GM23248 (cell line): ENCODE data around the gene CFLAR.

Source experiments
- EZH2 ChIP-seq: fragments of 200-600 bp; sonication (generic); IDR thresholded peaks from 2 replicates; pipeline ENCODE4 v1.6.1; 2018; ENCODE audit warnings: antibody characterized with exemption, mild to moderate bottlenecking; ENCODE audit not compliant: insufficient read depth, poor library complexity, severe bottlenecking
- EZH2phosphoT487 ChIP-seq: fragments of 200-600 bp; sonication (generic); IDR thresholded peaks from 2 replicates; pipeline ENCODE4 v1.6.1; 2018; ENCODE audit warnings: antibody characterized with exemption, moderate library complexity, mild to moderate bottlenecking, low read depth; ENCODE audit not compliant: insufficient read depth

- TF ChIP-seq EZH2phosphoT487 (no peak), EZH2 (no peak)
Observed at GRCh38 chr2:201183365-201183727, 67.4 kb downstream of the CFLAR start.
